ENCODE data around the gene TFAM.

The TFAM gene

GRCh38 chr10:58352956-58353610 lies 32.1 kb upstream of the TFAM start:
- Histone ChIP-seq H3K4me1 (ENCODE audit: control insufficient read depth in 1 of 2, insufficient read depth in 2 of 2, low read length in 2 of 2) (peaks cover 6 to 11% of the 10 kb centered on the region in 2 donors), H3K27ac (ENCODE audit: low read depth, low read length) (no peak overlapping the region), H3K9me3 (ENCODE audit: control insufficient read depth in 1 of 2, low read length in 2 of 2) (no peaks in the 10 kb centered on the region), H3K9ac (ENCODE audit: low read depth in 1 of 2, low read length in 2 of 2) (no peak overlapping the region), H3K36me3 (ENCODE audit: control insufficient read depth in 1 of 2, insufficient read depth in 2 of 2, low read length in 2 of 2) (no peaks in the 10 kb centered on the region), H3K27me3 (ENCODE audit: control insufficient read depth in 1 of 2, insufficient read depth in 2 of 2, low read length in 2 of 2) (no peaks in the 10 kb centered on the region), H3K4me3 (ENCODE audit: low read depth in 1 of 2, low read length in 2 of 2) (no peak overlapping the region)

- Histone ChIP-seq H3K4me1 (ENCODE audit: control insufficient read depth in 1 of 2, insufficient read depth in 2 of 2, low read length in 2 of 2) (peaks cover 13 to 20% of the 10 kb centered on the region in 2 donors), H3K27ac (ENCODE audit: low read depth, low read length) (no peak overlapping the region), H3K27me3 (ENCODE audit: control insufficient read depth in 1 of 2, insufficient read depth in 2 of 2, low read length in 2 of 2) (no peaks in the 10 kb centered on the region), H3K9ac (ENCODE audit: low read depth in 1 of 2, low read length in 2 of 2) (no peak overlapping the region), H3K4me3 (ENCODE audit: low read depth in 1 of 2, low read length in 2 of 2) (no peak overlapping the region), H3K36me3 (ENCODE audit: control insufficient read depth in 1 of 2, insufficient read depth in 2 of 2, low read length in 2 of 2) (no peaks in the 10 kb centered on the region), H3K9me3 (ENCODE audit: control insufficient read depth in 1 of 2, low read length in 2 of 2) (no peaks in the 10 kb centered on the region)
Measured at GRCh38 chr10:58356756-58357155, 28.5 kb upstream of the TFAM start.

DNA sequence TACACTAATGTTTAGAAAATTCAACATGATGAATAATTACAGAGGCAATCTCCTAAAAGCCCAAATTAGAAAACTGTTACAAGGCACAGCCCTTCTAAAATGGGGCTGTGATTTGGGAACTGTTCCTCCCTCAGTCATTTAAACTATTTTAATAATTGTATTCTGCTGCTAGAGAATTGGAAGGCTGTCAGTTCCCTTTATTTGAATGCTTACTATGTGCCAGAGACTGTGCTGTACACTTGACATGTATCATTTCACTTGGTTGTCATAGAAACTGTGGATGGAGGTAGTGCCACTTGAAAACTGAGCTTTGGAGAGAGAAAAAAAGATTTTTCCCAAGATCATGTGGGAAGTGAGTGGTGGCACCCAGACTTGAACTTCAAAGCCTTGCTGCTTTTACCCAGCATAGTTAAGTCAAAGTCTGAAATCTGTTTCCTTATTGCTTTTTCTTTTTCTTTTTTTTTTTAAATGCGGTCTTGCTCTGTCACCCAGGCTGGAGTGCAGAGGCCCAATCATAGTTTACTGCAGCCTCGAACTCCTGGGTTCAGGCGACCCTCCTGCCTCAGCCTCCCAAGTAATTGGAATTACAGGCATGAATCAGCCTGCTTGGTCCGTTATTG lies 26.8 kb upstream of the TFAM start:
- no peaks in the 10 kb centered on the region for H3K27me3 ChIP-seq (ENCODE audit: control insufficient read depth in 1 of 2, insufficient read depth in 2 of 2, low read length in 2 of 2)
- H3K9me3 ChIP-seq (ENCODE audit: control insufficient read depth in 1 of 2, low read length in 2 of 2) = no peaks in the 10 kb centered on the region
- H3K4me1 ChIP-seq (ENCODE audit: control insufficient read depth in 1 of 2, insufficient read depth in 2 of 2, low read length in 2 of 2) = peaks cover 6 to 14% of the 10 kb centered on the region in 2 donors
- H3K36me3 ChIP-seq (ENCODE audit: control insufficient read depth in 1 of 2, insufficient read depth in 2 of 2, low read length in 2 of 2) = no peaks in the 10 kb centered on the region
- H3K9ac ChIP-seq (ENCODE audit: low read depth in 1 of 2, low read length in 2 of 2) = no peak overlapping the region
- H3K4me3 ChIP-seq (ENCODE audit: low read depth in 1 of 2, low read length in 2 of 2) = no peak overlapping the region
- no peak overlapping the region for H3K27ac ChIP-seq (ENCODE audit: low read depth, low read length)

DNA sequence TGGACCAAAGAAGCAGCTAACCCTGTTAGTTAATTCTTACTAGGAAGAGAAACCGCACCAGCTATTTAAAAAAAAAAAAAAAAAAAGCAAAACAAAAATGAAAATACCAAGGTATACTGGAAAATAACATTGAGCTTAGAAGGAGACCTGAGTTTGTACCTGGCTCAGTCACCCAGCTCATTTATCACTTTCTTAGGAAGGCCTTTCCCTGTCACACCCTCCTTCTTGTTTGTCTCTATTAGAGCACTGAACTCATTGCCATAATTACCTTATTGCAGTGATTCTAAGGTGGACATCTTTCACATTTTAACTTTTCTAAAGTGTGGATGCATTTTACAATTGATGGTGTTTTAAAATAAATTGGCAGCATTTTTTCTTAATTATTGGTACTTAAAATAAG lies 26.3 kb upstream of the TFAM start:
- H3K36me3 ChIP-seq (ENCODE audit: control insufficient read depth in 1 of 2, insufficient read depth in 2 of 2, low read length in 2 of 2) = no peaks in the 10 kb centered on the region

GRCh38 chr10:58359541-58359940 lies 25.7 kb upstream of the TFAM start:
- Histone ChIP-seq H3K4me1 (ENCODE audit: control insufficient read depth in 1 of 2, insufficient read depth in 2 of 2, low read length in 2 of 2) (peaks cover 6 to 14% of the 10 kb centered on the region in 2 donors), H3K9me3 (ENCODE audit: control insufficient read depth in 1 of 2, low read length in 2 of 2) (no peaks in the 10 kb centered on the region), H3K4me3 (ENCODE audit: low read depth in 1 of 2, low read length in 2 of 2) (no peak overlapping the region)

More for the DNA sequence above, 26.3 kb upstream of the TFAM start:
- Histone ChIP-seq H3K9ac (ENCODE audit: low read depth in 1 of 2, low read length in 2 of 2) (no peak overlapping the region), H3K27ac (ENCODE audit: low read depth, low read length) (no peak overlapping the region), H3K4me3 (ENCODE audit: low read depth in 1 of 2, low read length in 2 of 2) (no peak overlapping the region), H3K9me3 (ENCODE audit: control insufficient read depth in 1 of 2, low read length in 2 of 2) (no peaks in the 10 kb centered on the region), H3K27me3 (ENCODE audit: control insufficient read depth in 1 of 2, insufficient read depth in 2 of 2, low read length in 2 of 2) (no peaks in the 10 kb centered on the region), H3K4me1 (ENCODE audit: control insufficient read depth in 1 of 2, insufficient read depth in 2 of 2, low read length in 2 of 2) (peaks cover 6 to 14% of the 10 kb centered on the region in 2 donors)

DNA sequence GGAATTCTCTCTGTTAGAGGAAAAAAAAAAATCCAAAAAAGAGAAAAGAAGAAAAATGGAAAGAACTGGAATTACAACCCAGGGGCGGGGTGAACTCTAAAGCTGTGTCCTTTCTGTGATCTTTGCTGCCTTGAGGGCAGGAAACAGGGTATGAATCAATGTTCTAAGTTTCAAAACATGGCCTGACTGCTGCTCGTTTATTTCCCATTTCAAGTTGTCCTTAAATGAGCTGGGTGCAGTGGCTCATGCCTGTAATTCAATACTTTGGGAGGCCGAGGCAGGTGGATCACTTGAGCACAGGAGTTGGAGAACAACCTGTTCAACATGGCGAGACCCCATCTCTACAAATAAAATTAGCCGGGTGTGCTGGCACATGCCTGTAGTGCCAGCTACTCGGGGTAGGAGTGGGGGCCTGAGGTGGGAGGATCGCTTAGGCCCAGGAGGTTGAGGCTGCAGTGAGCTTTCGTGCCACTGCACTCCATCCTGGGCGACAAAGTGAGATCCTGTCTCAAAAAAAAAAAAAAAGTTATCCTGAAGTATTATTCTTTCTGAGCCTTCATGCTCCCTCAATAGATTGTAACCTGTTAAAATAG lies 24.7 kb upstream of the TFAM start:
- no peak overlapping the region for H3K4me3 ChIP-seq (ENCODE audit: low read depth in 1 of 2, low read length in 2 of 2)
- H3K36me3 ChIP-seq (ENCODE audit: control insufficient read depth in 1 of 2, insufficient read depth in 2 of 2, low read length in 2 of 2) = peaks cover 0 to 3% of the 10 kb centered on the region in 2 donors
- H3K9me3 ChIP-seq (ENCODE audit: control insufficient read depth in 1 of 2, low read length in 2 of 2) = no peaks in the 10 kb centered on the region
- no peak overlapping the region for H3K9ac ChIP-seq (ENCODE audit: low read depth in 1 of 2, low read length in 2 of 2)
- H3K27ac ChIP-seq (ENCODE audit: low read depth, low read length) = no peak overlapping the region
- H3K4me1 ChIP-seq (ENCODE audit: control insufficient read depth in 1 of 2, insufficient read depth in 2 of 2, low read length in 2 of 2) = peaks cover 6 to 14% of the 10 kb centered on the region in 2 donors
- no peaks in the 10 kb centered on the region for H3K27me3 ChIP-seq (ENCODE audit: control insufficient read depth in 1 of 2, insufficient read depth in 2 of 2, low read length in 2 of 2)

More at GRCh38 chr10:58359541-58359940, 25.7 kb upstream of the TFAM start:
- no peak overlapping the region for H3K9ac ChIP-seq (ENCODE audit: low read depth in 1 of 2, low read length in 2 of 2)
- H3K36me3 ChIP-seq (ENCODE audit: control insufficient read depth in 1 of 2, insufficient read depth in 2 of 2, low read length in 2 of 2) = no peaks in the 10 kb centered on the region
- H3K27me3 ChIP-seq (ENCODE audit: control insufficient read depth in 1 of 2, insufficient read depth in 2 of 2, low read length in 2 of 2) = no peaks in the 10 kb centered on the region
- no peak overlapping the region for H3K27ac ChIP-seq (ENCODE audit: low read depth, low read length)

GRCh38 chr10:58361353-58361752 lies 23.9 kb upstream of the TFAM start:
- Histone ChIP-seq H3K27me3 (ENCODE audit: control insufficient read depth in 1 of 2, insufficient read depth in 2 of 2, low read length in 2 of 2) (no peaks in the 10 kb centered on the region), H3K4me3 (ENCODE audit: low read depth in 1 of 2, low read length in 2 of 2) (no peak overlapping the region), H3K27ac (ENCODE audit: low read depth, low read length) (no peak overlapping the region), H3K9me3 (ENCODE audit: control insufficient read depth in 1 of 2, low read length in 2 of 2) (no peaks in the 10 kb centered on the region), H3K4me1 (ENCODE audit: control insufficient read depth in 1 of 2, insufficient read depth in 2 of 2, low read length in 2 of 2) (peaks cover 6 to 14% of the 10 kb centered on the region in 2 donors), H3K9ac (ENCODE audit: low read depth in 1 of 2, low read length in 2 of 2) (no peak overlapping the region), H3K36me3 (ENCODE audit: control insufficient read depth in 1 of 2, insufficient read depth in 2 of 2, low read length in 2 of 2) (peaks cover 0 to 3% of the 10 kb centered on the region in 2 donors)

DNA sequence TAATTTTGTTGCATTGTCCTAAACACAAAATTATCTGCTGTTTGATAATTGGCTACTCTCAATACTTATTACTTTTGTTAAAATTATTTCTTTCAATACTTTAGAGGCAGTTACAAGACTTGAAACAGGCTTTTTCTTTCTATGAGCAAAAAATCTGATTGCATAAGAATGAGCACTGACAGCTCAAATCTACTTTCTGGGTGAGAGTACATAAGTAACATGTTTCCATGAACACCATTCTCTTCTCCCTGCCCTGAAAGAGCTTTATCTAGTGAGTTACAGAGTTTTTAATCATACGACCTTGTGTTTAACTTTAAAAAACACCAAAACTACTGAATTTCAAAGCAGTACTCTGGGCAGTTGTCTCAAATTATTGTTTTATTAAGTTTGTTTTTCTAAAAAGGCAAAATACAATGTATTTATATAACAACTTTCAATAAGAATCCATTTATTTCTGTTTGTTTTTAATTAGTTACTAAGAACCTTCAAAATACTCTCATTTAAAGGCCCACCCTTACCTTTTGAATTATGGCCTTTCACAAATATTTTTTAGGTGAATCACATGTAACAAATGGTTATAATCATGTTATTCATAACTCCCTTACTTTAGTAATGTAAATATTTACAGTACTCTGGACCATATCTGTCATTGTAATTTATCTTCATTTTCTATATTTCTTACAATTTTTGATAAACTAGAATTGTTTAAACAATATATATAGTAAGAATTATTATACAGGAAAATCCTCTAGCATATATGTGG lies 23.0 kb upstream of the TFAM start:
- Histone ChIP-seq H3K36me3 (ENCODE audit: control insufficient read depth in 1 of 2, insufficient read depth in 2 of 2, low read length in 2 of 2) (peaks cover 0 to 3% of the 10 kb centered on the region in 2 donors), H3K9me3 (ENCODE audit: control insufficient read depth in 1 of 2, low read length in 2 of 2) (no peaks in the 10 kb centered on the region), H3K27ac (ENCODE audit: low read depth, low read length) (no peak overlapping the region), H3K9ac (ENCODE audit: low read depth in 1 of 2, low read length in 2 of 2) (no peak overlapping the region), H3K27me3 (ENCODE audit: control insufficient read depth in 1 of 2, insufficient read depth in 2 of 2, low read length in 2 of 2) (no peaks in the 10 kb centered on the region), H3K4me1 (ENCODE audit: control insufficient read depth in 1 of 2, insufficient read depth in 2 of 2, low read length in 2 of 2) (peaks cover 6 to 14% of the 10 kb centered on the region in 2 donors), H3K4me3 (ENCODE audit: low read depth in 1 of 2, low read length in 2 of 2) (no peak overlapping the region)

DNA sequence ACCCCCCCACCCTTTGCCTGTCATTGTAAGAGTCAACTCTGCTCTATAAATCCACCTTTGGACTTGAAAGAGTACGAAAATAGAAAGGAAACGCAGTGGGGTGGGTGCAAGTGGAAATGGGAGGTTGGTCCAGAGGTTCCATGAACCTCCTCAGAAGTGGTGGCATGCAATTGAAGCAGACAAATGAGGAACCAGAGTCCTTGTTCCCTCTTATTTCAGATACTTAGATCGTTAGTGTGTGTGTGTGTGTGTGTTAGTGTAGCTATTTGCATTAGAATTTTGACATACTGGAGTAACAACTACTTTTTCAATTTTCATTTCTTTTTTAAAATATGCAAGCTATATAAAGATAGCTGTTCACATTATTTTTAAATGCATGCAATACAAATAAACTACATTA lies 18.1 kb upstream of the TFAM start:
- no peak overlapping the region for H3K9ac ChIP-seq (ENCODE audit: low read depth in 1 of 2, low read length in 2 of 2)
- no peaks in the 10 kb centered on the region for H3K27me3 ChIP-seq (ENCODE audit: control insufficient read depth in 1 of 2, insufficient read depth in 2 of 2, low read length in 2 of 2)
- H3K9me3 ChIP-seq (ENCODE audit: control insufficient read depth in 1 of 2, low read length in 2 of 2) = no peaks in the 10 kb centered on the region
- H3K4me3 ChIP-seq (ENCODE audit: low read depth in 1 of 2, low read length in 2 of 2) = no peak overlapping the region
- H3K36me3 ChIP-seq (ENCODE audit: control insufficient read depth in 1 of 2, insufficient read depth in 2 of 2, low read length in 2 of 2) = peaks cover 0 to 3% of the 10 kb centered on the region in 2 donors
- H3K27ac ChIP-seq (ENCODE audit: low read depth, low read length) = no peak overlapping the region
- H3K4me1 ChIP-seq (ENCODE audit: control insufficient read depth in 1 of 2, insufficient read depth in 2 of 2, low read length in 2 of 2) = no peaks in the 10 kb centered on the region

- Histone ChIP-seq H3K27ac (ENCODE audit: low read depth, low read length) (no peak overlapping the region), H3K4me1 (ENCODE audit: control insufficient read depth in 1 of 2, insufficient read depth in 2 of 2, low read length in 2 of 2) (no peaks in the 10 kb centered on the region), H3K36me3 (ENCODE audit: control insufficient read depth in 1 of 2, insufficient read depth in 2 of 2, low read length in 2 of 2) (no peaks in the 10 kb centered on the region), H3K27me3 (ENCODE audit: control insufficient read depth in 1 of 2, insufficient read depth in 2 of 2, low read length in 2 of 2) (no peaks in the 10 kb centered on the region), H3K4me3 (ENCODE audit: low read depth in 1 of 2, low read length in 2 of 2) (no peak overlapping the region), H3K9me3 (ENCODE audit: control insufficient read depth in 1 of 2, low read length in 2 of 2) (no peaks in the 10 kb centered on the region), H3K9ac (ENCODE audit: low read depth in 1 of 2, low read length in 2 of 2) (no peak overlapping the region)
Measured at GRCh38 chr10:58371473-58371872, 13.7 kb upstream of the TFAM start.

Measured in duodenal mucosa (tissue), 2 donors.